ENCODE results near the gene RHOU.

RHOU gene

DNA sequence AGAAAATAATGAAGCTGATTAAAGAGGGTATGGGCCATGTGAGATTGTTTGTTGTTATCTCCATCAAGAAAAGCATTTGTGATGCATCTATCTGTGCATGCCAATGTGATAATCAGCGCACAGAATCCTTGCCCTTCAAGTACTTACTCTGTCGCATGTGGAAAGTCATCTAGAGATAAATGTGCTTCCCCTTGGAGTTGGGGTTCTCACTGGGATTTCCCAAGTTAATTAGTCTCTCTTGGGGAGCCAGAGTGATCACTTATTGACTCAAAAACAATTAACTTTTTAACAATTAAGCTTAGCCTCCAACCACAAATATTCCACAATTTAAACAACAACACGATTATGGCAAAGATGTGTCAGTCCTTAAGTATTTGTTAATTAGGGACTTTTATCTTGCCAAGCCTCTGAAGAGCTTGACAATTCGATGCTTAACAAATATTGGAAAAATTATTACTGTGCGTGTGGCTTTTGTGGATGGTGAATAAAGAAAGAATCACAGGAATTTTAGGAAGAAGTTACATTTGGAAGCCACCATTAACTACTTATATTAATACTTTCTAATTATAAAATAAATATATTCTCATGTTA is 17.5 kb downstream of the RHOU start:
- TF ChIP-seq, protein P1, sequence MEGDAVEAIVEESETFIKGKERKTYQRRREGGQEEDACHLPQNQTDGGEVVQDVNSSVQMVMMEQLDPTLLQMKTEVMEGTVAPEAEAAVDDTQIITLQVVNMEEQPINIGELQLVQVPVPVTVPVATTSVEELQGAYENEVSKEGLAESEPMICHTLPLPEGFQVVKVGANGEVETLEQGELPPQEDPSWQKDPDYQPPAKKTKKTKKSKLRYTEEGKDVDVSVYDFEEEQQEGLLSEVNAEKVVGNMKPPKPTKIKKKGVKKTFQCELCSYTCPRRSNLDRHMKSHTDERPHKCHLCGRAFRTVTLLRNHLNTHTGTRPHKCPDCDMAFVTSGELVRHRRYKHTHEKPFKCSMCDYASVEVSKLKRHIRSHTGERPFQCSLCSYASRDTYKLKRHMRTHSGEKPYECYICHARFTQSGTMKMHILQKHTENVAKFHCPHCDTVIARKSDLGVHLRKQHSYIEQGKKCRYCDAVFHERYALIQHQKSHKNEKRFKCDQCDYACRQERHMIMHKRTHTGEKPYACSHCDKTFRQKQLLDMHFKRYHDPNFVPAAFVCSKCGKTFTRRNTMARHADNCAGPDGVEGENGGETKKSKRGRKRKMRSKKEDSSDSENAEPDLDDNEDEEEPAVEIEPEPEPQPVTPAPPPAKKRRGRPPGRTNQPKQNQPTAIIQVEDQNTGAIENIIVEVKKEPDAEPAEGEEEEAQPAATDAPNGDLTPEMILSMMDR (IDR thresholded peaks at IDR 0.05; ENCODE audit: control extremely low read depth, extremely low read depth, low read depth, missing control alignments) = no peak
- ChIA-PET POLR2A (no interaction called here), CTCF (interaction anchor here (1.5 to 2.3 kb wide), 2 partner anchors 9 kb away, joined by 3 to 6 read pairs; no protein-coding TSS in a partner anchor)
- DNase-seq (ENCODE audit: extremely low spot score) = no peak

DNA sequence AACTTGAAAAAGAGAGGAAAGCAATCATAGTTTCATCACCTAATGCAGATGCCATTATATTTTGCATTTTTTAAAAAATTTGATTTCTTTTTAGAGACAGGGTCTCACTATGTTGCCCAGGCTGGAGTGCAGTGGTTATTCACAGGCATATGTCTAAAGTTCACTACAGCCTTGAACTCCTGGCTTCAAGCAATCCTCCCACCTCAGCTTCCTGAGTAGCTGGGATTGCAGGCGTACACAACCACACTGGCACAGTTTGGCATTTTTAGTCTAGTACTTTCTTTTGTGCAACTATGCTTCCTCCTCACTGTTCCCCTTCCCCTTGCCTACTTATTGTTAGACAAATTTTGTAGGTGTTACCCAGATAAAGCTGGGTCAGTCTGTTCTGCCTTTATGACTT is 18.0 kb downstream of the RHOU start:
- CTCF ChIA-PET = interaction anchor here (1.5 to 2.3 kb wide), 2 partner anchors 9 to 10 kb away, joined by 3 to 6 read pairs; no protein-coding TSS in a partner anchor
- POLR2A ChIA-PET = no interaction called here
- TF ChIP-seq, protein P1 (IDR thresholded peaks at IDR 0.05; ENCODE audit: control extremely low read depth, extremely low read depth, low read depth, missing control alignments) = no peak
- DNase-seq (ENCODE audit: extremely low spot score) = no peak

DNA sequence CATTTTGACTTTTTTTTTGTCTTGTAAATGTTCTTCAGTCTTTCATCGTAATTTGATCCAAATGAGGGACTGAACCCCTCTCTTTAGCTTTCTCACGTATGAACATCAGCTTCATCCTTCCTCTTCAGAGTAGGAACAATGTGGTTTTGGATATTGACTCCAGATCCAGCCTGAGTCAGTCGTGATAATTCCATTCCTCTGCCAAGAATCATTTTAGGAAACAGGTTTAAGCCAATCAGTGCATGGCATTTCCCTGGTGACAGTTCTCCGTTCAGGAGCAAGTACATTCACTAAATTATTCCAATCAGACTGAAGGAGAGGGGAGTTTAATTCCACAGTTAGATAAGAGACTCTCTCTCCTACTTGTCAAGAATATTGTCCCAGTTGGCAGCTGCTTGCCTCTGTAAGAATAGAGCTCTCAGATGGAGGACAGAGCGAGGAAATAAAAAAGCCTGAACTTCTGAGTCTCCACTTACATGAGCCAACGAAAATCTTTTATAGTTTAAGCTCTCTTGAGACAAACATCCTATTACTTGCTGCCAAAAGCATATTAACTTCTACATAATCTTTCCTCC is 18.6 kb downstream of the RHOU start:
- ChIA-PET CTCF (interaction anchor here (1.5 to 2.3 kb wide), 2 partner anchors 8 to 10 kb away, joined by 3 to 6 read pairs; no protein-coding TSS in a partner anchor), POLR2A (no interaction called here)
- no peak for DNase-seq (ENCODE audit: extremely low spot score)
- TF ChIP-seq, protein P1 (IDR thresholded peaks at IDR 0.05; ENCODE audit: control extremely low read depth, extremely low read depth, low read depth, missing control alignments) = no peak

DNA sequence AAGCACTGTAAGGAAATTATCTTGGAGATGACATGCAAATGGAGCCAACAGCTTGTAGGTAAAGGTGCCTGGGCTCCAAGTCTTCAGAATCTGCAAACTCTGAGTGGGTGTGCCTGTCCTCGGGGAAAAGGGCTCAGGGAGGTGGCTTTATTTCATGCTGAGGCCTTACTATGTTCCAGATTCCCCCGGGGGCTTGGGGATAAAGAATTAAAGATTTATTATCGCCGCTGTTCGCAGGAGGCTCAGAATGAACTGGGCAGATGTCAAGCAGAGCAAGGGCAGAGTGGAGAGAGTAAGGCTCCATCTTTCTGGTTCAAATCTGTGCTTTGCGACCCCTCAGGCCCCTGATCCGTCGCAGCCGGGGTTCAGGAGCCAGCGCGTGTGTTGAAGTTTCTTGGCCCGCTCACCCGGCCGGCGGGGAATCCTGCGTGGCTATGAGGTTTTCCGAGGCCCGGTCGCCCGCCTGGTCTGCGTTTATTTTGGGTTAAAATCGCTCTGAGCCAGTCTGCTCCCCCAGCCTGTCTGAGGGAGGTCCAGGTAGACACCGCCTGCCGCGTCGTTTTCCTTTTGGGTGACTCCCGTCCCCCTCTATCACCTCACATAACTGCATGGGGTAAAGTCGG is 19.5 kb downstream of the RHOU start:
- TF ChIP-seq, protein P1 (IDR thresholded peaks at IDR 0.05; ENCODE audit: control extremely low read depth, extremely low read depth, low read depth, missing control alignments) = no peak
- ChIA-PET POLR2A (no interaction called here), CTCF (no interaction called here)
- DNase-seq (ENCODE audit: extremely low spot score) = no peak

DNA sequence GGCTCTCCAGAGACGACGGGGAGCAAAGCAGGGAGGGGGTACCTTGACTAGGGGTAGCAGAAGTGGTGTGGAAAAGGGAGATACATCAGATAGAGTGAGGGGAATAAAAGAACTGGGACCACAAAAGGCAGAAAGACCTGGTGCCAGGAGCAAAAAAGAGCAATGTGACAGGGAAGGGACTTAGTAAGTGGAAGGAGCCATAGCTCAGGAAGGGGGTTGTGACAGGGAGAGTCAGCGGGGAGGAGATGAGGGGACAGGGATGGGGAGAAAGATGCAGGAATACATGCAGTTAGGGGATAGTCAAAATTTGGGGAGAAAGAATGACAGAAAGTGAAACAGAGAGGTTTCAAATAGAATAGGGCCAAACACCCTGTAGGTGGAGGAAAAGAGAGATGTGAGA is 20.5 kb downstream of the RHOU start:
- no peak for DNase-seq (ENCODE audit: extremely low spot score)
- POLR2A ChIA-PET = no interaction called here
- TF ChIP-seq, protein P1 (IDR thresholded peaks at IDR 0.05; ENCODE audit: control extremely low read depth, extremely low read depth, low read depth, missing control alignments) = no peak
- CTCF ChIA-PET = no interaction called here

DNA sequence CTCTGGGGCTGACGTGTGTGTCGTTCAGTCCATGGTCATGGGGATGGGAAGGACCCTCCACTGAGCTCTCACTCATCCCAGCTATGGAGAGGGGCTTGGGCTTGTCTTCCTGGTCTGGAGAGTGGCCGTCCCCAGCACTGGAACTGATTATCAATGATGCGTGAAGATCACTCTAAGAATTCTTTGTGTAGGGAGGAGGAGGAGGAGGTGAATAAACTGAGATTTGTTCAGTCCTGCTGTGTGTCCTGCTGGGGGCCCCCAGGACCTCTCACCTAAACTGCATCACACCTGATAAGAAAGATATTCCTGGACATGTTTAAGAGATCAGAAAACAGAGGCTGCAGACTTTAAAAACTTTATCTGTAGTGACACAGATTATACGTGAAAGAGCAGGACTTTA is 21.2 kb downstream of the RHOU start:
- ChIA-PET POLR2A (no interaction called here), CTCF (no interaction called here)
- no peak for DNase-seq (ENCODE audit: extremely low spot score)
- TF ChIP-seq, protein P1 (IDR thresholded peaks at IDR 0.05; ENCODE audit: control extremely low read depth, extremely low read depth, low read depth, missing control alignments) = no peak
